ENCODE results near the gene ADAMTS19. TPM values are rescaled to one million over a fixed set of nuclear protein-coding genes. Genes with fewer than 3 reads are reported as not detected.

ADAMTS19 gene
- total and polyA plus RNA-seq, 2 of the 8 experiments (the other 6 are each of a cell fraction or from before 2014, with no cell fraction given) = 17.3 to 28.8 TPM

DNA sequence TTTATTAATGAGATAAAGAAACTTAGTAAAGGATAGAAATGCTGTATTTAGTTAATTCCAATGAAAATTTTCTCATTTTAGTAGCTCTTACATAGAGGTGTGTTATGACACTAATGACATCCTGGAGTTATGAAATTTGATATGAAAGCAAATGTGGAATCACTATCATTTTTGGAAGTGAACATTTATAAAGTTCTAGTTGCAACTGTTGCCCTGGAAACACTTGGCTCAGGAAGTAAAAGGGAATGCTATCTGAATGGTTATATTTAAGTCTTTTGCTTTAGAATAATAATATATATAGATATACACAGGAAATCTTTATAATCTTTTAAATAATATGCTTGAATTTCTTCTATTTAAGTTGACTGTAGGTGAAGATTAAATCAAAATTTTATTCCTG, 16.7 kb downstream of the ADAMTS19 start (continued):
- TF ChIP-seq BACH1 (IDR thresholded peaks at IDR 0.05; ENCODE audit: low read length) (no peak), RXRA (IDR thresholded peaks at IDR 0.05; ENCODE audit: insufficient read depth, low read depth, low read length) (no peak), EGR1 (IDR thresholded peaks at IDR 0.05; ENCODE audit: borderline replicate concordance, low read depth, low read length) (no peak), HDAC2 (IDR thresholded peaks at IDR 0.05; ENCODE audit: borderline replicate concordance in 1 of 2, low read depth in 2 of 2, low read length in 2 of 2) (no peak)
- TF ChIP-seq, protein P1, sequence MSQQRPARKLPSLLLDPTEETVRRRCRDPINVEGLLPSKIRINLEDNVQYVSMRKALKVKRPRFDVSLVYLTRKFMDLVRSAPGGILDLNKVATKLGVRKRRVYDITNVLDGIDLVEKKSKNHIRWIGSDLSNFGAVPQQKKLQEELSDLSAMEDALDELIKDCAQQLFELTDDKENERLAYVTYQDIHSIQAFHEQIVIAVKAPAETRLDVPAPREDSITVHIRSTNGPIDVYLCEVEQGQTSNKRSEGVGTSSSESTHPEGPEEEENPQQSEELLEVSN (IDR thresholded peaks at IDR 0.05) = no peak
